Suprapubic skin (tissue), 4 donors: ENCODE data around the gene SLC48A1.

Source experiments
- EP300 ChIP-seq: sonication (generic); formaldehyde crosslinking; IDR thresholded peaks from one replicate; pipeline ENCODE4 v1.6.1; 2017; ENCODE audit warnings: antibody characterized with exemption
- POLR2A ChIP-seq, 2 donors: fragments of 450-650 bp; IDR thresholded peaks; one replicate each; pipeline ENCODE4 v1.6.1; 2017; ENCODE audit warnings: antibody characterized with exemption in 2 of 2, mild to moderate bottlenecking in 2 of 2, moderate library complexity in 2 of 2
- POLR2AphosphoS5 ChIP-seq, 3 donors: sonication (generic); formaldehyde crosslinking; IDR thresholded peaks; one replicate each; pipeline ENCODE4 v1.6.1; 2017; ENCODE audit warnings: antibody characterized with exemption in 3 of 3
- TF ChIP-seq, protein P1 (sequence below), 2 donors: fragments of 200-600 bp in 1 of 2; fragments of 450-650 bp in 1 of 2; sonication (generic) in 1 of 2; IDR thresholded peaks; one replicate each; pipeline ENCODE4 v1.5.1; 2016 to 2019; ENCODE audit warnings: antibody characterized with exemption in 2 of 2, mild to moderate bottlenecking in 1 of 2, moderate library complexity in 1 of 2

DNA sequence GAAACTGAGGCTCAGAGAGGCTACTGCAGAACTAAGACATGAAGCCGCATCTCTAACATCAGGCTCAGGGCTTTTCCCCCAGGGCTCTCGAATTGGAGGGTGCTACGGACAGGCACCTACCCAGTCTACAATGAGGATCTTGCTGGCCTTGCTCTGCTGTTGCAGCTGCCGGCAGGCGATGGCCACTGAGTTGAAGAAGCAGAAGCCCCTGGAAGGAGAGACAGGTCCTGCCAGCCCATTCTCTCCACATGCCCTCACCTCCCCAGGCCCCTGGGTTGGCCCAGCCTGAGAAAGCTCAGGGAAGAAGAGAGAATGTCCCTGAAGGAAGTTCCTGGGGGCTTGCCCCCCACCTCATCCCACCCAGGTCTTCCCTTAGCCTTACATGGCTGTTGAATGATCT lies 16.1 kb downstream of the SLC48A1 start:
- TF ChIP-seq, protein P1, sequence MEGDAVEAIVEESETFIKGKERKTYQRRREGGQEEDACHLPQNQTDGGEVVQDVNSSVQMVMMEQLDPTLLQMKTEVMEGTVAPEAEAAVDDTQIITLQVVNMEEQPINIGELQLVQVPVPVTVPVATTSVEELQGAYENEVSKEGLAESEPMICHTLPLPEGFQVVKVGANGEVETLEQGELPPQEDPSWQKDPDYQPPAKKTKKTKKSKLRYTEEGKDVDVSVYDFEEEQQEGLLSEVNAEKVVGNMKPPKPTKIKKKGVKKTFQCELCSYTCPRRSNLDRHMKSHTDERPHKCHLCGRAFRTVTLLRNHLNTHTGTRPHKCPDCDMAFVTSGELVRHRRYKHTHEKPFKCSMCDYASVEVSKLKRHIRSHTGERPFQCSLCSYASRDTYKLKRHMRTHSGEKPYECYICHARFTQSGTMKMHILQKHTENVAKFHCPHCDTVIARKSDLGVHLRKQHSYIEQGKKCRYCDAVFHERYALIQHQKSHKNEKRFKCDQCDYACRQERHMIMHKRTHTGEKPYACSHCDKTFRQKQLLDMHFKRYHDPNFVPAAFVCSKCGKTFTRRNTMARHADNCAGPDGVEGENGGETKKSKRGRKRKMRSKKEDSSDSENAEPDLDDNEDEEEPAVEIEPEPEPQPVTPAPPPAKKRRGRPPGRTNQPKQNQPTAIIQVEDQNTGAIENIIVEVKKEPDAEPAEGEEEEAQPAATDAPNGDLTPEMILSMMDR (IDR thresholded peaks at IDR 0.05): no peak
- no peak for TF ChIP-seq POLR2A (IDR thresholded peaks at IDR 0.05)
- no peak for TF ChIP-seq POLR2AphosphoS5 (IDR thresholded peaks at IDR 0.05)
- TF ChIP-seq EP300: no peak
